CD4-positive, alpha-beta T cell treated with Interleukin-10 for 1 hour (primary cell): ENCODE data around the gene RTTN.
"Not testable (repeated sequence)": the region's sequence is repeated elsewhere in the genome, so short reads cannot be mapped to it uniquely, and the experiment has no call there.

Experiments
- DNase-seq: peaks from one replicate; pipeline ENCODE4 v3.0.0-alpha.2; 2020

Gene RTTN

GRCh38 chr18:70205421-70206397 is at the start of gene RTTN:
Gene RTTN, minus strand, starts transcription at chr18:70205687. Its CDS starts 29 bp downstream, at chr18:70205658.
- peak; percentile 93 for DNase-seq

GRCh38 chr18:70250781-70251180 is 45.3 kb upstream of the RTTN start:
- no peak for DNase-seq

- DNase-seq = not testable (repeated sequence)
Measured at GRCh38 chr18:70249861-70250260, 44.4 kb upstream of the RTTN start.

GRCh38 chr18:70249118-70249517 is 43.6 kb upstream of the RTTN start:
- DNase-seq = no peak

- no peak for DNase-seq
Measured at GRCh38 chr18:70246061-70246466, 40.6 kb upstream of the RTTN start.

- no peak for DNase-seq
Measured at GRCh38 chr18:70243131-70243929, 37.8 kb upstream of the RTTN start.

- not testable (repeated sequence) for DNase-seq
Measured at GRCh38 chr18:70236921-70237320, 31.4 kb upstream of the RTTN start.

- DNase-seq = no peak
Measured at GRCh38 chr18:70235478-70235877, 30.0 kb upstream of the RTTN start.

GRCh38 chr18:70234667-70235459 is 29.4 kb upstream of the RTTN start:
- no peak for DNase-seq

- DNase-seq = no peak
Measured at GRCh38 chr18:70233974-70234373, 28.5 kb upstream of the RTTN start.

GRCh38 chr18:70232261-70232660 is 26.8 kb upstream of the RTTN start:
- no peak for DNase-seq

- no peak for DNase-seq
Measured at GRCh38 chr18:70229639-70230038, 24.2 kb upstream of the RTTN start.

GRCh38 chr18:70228536-70228935 is 23.0 kb upstream of the RTTN start:
- DNase-seq = no peak

GRCh38 chr18:70227438-70227837 is 22.0 kb upstream of the RTTN start:
- DNase-seq = no peak

GRCh38 chr18:70221915-70222278 is 16.4 kb upstream of the RTTN start:
- DNase-seq = no peak

GRCh38 chr18:70221156-70221914 is 15.8 kb upstream of the RTTN start:
- DNase-seq = no peak

- DNase-seq = no peak
Measured at GRCh38 chr18:70220628-70221027, 15.1 kb upstream of the RTTN start.

GRCh38 chr18:70219688-70220087 is 14.2 kb upstream of the RTTN start:
- DNase-seq = no peak

- DNase-seq = no peak
Measured at GRCh38 chr18:70216788-70217187, 11.3 kb upstream of the RTTN start.

- DNase-seq = no peak
Measured at GRCh38 chr18:70207181-70207580, 1.7 kb upstream of the RTTN start.

GRCh38 chr18:70200286-70200685 is 5.2 kb downstream of the RTTN start:
- no peak for DNase-seq

- no peak for DNase-seq
Measured at GRCh38 chr18:70197844-70198243, 7.6 kb downstream of the RTTN start.
